C4-2B (cell line): ENCODE measurements around the gene TBX6.

Experiments used
- ZFX ChIP-seq: fragments of 450-650 bp; IDR thresholded peaks from 2 replicates; pipeline ENCODE4 v1.6.1; 2017
- TF ChIP-seq, protein P1 (sequence below): fragments of 450-650 bp; conservative IDR thresholded peaks from 2 replicates; pipeline ENCODE4 v1.5.1; 2017; ENCODE audit warnings: mild to moderate bottlenecking

DNA sequence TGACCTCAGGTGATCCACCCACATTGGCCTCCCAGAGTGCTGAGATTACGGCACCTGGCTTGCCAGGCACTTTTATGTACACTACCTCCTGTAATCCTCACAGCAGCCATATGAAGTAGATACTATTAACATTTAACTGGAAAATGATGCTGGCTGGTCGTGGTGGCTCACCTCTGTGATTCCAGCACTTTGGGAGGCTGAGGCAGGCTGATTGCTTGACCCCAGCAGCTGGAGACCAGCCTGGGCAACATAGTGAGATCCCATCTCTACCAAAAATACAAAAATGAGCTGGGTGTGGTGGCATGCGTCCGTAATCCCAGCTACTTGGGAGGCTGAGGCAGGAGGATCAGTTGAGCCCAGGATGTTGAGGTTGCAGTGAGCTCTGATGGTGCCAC is 33.3 kb upstream of the TBX6 start:
- TF ChIP-seq, protein P1, sequence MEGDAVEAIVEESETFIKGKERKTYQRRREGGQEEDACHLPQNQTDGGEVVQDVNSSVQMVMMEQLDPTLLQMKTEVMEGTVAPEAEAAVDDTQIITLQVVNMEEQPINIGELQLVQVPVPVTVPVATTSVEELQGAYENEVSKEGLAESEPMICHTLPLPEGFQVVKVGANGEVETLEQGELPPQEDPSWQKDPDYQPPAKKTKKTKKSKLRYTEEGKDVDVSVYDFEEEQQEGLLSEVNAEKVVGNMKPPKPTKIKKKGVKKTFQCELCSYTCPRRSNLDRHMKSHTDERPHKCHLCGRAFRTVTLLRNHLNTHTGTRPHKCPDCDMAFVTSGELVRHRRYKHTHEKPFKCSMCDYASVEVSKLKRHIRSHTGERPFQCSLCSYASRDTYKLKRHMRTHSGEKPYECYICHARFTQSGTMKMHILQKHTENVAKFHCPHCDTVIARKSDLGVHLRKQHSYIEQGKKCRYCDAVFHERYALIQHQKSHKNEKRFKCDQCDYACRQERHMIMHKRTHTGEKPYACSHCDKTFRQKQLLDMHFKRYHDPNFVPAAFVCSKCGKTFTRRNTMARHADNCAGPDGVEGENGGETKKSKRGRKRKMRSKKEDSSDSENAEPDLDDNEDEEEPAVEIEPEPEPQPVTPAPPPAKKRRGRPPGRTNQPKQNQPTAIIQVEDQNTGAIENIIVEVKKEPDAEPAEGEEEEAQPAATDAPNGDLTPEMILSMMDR: no peak
- TF ChIP-seq ZFX: no peak
